GM20431 (cell line): ENCODE results near the gene GIT2.
"Not testable (repeated sequence)": the region's sequence is repeated elsewhere in the genome, so short reads cannot be mapped to it uniquely, and the experiment has no call there.

Experiments
- in situ Hi-C: fragments of 300-500 bp; cut with MseI, MboI; formaldehyde crosslinking; loops from one replicate; pipeline ENCODE4 v1.15.0; 2020; ENCODE audit warnings: low sequenced_read_pairs; ENCODE audit not compliant: unreplicated experiment

The GIT2 gene

DNA sequence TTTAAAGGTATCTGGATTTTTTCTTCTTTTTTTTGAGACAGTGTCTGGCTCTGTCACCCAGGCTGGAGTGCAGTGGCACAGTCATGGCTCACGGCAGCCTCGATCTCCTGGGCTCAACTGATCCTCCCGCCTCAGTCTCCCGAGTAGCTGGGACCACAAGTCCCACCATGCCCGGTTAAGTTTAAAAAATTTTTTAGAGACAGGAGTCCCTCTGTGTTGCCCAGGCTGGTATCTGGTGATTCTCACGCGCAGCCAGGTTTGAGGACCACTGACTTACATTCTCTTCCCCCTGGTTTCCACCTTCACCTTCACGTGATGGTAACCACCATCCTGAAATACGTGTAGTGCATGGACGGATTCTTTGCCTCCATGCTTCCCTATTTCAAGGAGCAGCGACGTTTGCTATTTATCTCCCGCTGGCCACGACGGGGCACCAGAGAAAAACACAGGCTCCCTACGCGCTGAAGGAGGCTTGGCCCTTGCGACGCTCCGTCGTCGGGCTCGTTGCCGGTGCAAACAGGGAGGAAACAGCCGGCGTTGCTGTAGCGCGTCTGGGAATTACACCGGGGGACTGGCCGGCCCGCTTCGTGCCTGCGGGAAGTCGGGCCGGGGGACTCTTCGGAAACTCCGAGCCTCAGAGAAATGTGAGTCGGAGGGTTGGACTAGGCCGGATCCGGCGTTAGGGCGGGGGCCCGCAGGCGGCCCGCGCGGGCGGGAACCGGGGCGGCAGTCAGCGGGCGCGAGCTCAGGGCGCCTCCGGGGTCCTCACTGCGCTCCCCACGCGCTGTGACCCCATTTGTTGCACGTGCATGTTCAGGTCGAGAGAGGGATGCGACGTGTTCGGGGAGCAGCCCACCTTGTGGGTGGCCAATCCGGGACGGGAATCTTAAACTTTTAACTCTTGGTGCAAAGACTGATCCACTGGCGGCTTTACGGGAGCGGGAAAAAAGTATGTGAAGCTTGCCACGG is 96.1 kb downstream of the GIT2 start, which contains the start of gene TCHP:
TCHP (plus strand) TSS at position 492 of the 969 bp plus-strand sequence. CDS start 2,753 bp downstream, outside the sequence.
- in situ Hi-C loops = no loop called here

- in situ Hi-C loops = not testable (repeated sequence)
These were observed 96.8 kb downstream of the GIT2 start for GRCh38 chr12:109899345-109899744.

DNA sequence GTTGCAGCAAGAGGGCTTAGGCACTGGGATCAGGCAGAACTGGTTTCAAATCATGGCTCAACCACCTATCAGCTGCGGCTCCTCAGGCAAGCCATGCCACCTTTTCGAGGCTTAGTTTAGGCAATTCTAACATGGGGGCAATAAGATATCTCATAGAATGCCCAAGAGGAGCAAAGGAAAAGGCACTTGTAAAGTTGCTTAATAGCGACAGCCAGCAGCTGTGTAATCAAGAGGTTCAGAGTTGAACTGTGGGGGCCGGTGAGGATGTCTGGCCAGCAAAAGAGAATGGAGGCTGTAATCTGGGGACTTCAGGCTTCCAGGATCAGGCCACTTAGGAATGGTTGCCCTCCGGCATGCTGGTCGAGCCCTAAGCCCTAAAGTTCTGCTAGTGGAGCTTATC is 99.1 kb downstream of the GIT2 start:
- in situ Hi-C loops = no loop called here

DNA sequence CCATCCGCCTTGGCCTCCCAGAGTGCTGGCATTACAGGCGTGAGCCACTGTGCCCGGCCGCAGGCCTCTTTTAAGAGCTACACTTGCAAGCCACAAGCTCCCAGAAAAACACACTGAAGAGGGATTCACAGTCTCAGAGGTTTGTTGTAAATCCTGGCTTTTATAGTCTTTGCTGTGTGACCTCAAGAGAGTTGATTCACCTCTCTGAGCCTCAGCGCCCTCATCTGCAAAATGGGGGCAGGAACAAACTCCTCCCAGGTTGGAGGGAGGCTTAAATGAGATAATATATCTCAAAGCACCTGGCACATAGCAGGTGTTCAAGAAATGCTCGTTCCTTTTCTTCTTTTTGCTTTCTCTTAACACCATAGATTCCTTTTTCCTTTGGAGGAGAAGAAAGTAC is 100.0 kb downstream of the GIT2 start:
- in situ Hi-C loops = no loop called here

DNA sequence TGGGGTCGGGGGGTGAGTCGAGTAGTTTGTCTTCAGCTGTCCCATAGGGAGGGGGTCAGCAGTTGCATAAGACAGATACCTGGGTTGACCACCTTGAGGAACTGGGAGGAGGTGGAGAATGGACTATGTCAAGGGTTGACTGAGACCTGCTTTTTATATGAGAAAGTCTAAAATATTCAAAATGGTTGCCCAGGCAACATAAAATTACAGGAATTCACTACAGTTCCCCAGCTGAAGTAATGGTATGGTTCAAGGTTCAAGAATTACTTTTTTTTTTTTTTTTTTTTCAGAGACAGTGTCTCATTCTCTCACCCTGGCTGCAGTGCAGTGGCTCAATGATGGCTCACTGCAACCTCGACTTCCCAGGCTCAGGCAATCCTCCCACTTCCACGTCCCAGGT is 101.2 kb downstream of the GIT2 start:
- in situ Hi-C loops = no loop called here

GRCh38 chr12:109893261-109893995 is 102.7 kb downstream of the GIT2 start:
- in situ Hi-C loops = no loop called here

DNA sequence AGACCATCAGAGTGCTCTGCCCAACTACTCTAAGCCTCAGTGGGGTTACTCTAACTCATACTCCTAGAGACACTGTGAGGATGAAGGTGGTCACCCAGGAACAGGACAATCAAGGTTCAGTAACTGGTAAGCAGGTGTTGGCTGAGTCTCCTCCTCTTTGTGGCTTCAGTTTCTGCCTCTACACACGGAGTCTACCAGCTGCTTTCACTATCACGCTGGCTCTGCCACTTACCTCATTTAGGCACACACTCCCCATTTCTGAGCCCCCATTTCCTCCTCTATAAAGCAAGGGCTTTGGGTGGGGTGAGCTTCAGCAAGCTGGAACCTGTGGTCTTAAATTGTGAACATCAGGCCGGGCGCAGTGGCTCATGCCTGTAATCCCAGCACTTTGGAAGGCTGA is 103.4 kb downstream of the GIT2 start:
- in situ Hi-C loops = no loop called here

DNA sequence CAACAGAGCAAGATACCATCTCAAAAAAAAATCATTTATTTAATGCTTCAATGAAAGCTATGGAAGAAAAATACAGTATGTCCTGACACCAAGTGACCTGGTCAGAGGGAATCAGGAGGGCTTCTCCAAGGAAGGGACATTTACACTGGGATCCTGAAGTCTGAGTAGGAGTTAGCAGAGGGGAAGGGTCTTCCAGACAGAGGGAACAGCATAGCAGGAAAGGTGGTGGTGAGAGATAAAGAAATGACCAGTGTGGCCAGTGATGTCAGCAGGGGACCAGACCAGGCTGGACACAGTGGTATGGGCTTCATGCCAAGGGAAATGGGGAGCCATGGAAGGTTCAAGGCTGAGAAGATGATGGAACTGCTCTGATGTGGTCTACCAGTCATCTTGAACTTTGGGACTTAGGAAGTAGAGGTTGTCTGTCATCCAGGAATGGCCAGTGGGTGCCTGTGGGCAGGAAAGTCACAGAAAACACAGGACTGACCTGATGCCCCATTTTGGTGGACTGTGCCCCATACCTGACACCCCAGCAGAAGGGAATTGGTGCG is 103.9 kb downstream of the GIT2 start:
- in situ Hi-C loops = no loop called here

DNA sequence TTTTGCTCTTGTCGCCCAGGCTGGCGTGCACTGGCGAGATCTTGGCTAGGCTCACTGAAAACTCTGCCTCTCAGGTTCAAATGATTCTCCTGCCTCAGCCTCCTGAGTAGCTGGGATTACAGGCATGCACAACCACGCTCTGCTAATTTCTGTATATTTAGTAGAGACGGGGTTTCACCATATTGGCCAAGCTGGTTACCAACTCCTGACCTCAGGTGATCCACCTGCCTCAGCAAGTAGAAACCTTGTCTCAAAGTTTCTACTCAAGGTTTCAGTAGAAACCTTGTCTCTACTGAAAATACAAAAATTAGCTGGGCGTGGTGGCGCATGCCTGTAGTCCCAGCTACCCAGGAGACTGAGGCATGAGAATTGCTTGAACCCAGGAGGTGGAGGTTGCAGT is 104.4 kb downstream of the GIT2 start:
- in situ Hi-C loops = not testable (repeated sequence)

- in situ Hi-C loops = no loop called here
These were observed 105.5 kb downstream of the GIT2 start for GRCh38 chr12:109890620-109891170.

- in situ Hi-C loops = no loop called here
These were observed 107.8 kb downstream of the GIT2 start for GRCh38 chr12:109888179-109889020.

DNA sequence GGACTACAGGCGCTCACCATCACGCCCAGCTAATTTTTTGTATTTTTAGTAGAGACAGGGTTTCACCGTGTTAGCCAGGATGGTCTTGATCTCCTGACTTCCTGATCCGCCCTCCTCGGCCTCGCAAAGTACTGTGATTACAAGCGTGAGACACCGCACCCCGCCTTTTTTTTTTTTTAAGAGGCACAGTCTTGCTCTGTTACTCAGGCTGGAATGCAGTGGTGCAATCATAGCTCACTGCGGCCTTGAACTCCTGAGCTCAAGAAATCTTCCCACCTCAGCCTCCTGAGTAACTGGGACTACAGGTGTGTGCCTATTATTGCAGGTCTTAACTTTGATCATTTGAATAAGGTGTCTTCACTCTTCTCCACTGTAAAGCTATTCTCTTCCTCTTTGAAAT is 110.6 kb downstream of the GIT2 start:
- in situ Hi-C loops = no loop called here

GRCh38 chr12:109883461-109883860 is 112.7 kb downstream of the GIT2 start:
- in situ Hi-C loops = no loop called here

GRCh38 chr12:109881752-109882151 is 114.4 kb downstream of the GIT2 start:
- in situ Hi-C loops = no loop called here

DNA sequence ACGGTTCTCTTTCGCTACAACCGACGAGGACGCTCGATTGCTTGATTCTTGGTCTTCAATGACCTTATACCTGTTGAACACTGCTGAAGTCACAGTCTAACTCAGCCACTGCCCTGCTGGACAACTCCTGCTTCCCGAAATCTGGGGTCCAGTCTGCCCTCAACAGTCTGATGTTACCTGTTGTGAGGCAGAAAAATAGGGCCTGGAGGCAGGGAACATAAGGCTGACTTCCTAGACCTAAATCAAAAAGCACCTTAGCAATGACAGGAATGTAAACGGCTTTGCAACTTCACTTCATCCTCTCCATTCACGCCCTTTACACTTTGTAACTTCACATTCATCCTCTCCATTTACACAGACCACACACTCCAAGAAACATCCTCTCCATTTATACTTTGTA is 115.2 kb downstream of the GIT2 start:
- in situ Hi-C loops = no loop called here

DNA sequence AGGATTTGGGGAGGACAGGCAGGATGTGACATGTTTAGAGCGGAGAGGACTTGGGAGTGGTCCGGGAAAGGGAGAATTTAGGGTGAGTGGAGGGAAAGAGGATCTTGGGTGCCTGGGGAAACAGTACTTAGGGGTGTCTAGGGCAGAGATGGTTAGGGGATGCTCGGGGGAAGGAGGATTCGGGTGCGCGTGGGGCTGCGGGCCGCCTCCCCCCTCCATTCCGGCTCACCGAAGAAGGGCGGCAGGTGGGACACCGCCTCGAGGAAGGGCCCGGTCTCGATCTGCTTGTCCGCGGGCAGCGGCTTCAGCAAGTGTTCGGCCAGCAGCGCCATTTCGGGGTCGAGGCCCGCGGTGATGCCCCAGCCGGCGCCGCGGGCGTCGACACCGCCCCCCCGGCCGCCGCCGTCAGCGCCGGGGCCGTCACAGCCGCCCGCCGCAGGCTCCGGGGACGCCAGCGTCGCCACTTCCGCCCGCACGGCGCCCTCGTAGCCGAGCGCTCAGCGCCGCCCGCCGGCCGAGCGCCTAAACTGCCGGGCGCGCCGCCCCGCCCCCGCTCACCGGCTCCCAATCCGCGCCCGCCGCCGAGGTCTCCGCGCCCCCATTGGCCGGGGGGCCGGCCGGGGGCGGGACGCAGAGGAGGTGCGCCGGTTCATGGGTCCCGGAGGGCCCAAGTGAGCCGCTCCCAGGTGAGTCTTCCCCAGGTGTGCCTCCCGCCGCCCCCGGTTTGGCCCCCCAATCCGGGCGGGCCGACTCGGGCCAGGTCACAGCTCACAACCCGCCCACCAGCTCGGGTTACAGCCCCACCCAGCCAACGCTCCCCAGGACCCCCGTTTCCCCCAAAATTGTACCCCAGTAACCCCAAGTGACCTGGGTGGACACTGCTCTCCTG is 115.9 kb downstream of the GIT2 start, which contains the start of gene GLTP:
GLTP (minus strand) TSS at position 499 of the 889 bp plus-strand sequence; CDS start at position 332, 167 bp downstream.
- in situ Hi-C loops = no loop called here
